HEK293T (cell line): ENCODE data around the gene CS.

Source experiments
- ELF4 ChIP-seq: fragments of 450-650 bp; IDR thresholded peaks from 2 replicates; pipeline ENCODE4 v1.6.1; 2017; ENCODE audit warnings: antibody characterized with exemption
- FOXA1 ChIP-seq: fragments of 450-650 bp; IDR thresholded peaks from 2 replicates; pipeline ENCODE4 v1.6.1; 2016; ENCODE audit warnings: mild to moderate bottlenecking
- FOXM1 ChIP-seq: fragments of 450-650 bp; IDR thresholded peaks from 2 replicates; pipeline ENCODE4 v1.6.1; 2017; ENCODE audit warnings: mild to moderate bottlenecking, borderline replicate concordance
- HDGF ChIP-seq: fragments of 450-650 bp; IDR thresholded peaks from 2 replicates; pipeline ENCODE4 v1.6.1; 2017; ENCODE audit warnings: antibody characterized with exemption, borderline replicate concordance
- SP1 ChIP-seq: fragments of 450-650 bp; IDR thresholded peaks from 2 replicates; pipeline ENCODE4 v1.6.1; 2017
- TARDBP ChIP-seq: fragments of 450-650 bp; IDR thresholded peaks from 2 replicates; pipeline ENCODE4 v1.6.1; 2016
- ZNF384 ChIP-seq: fragments of 450-650 bp; IDR thresholded peaks from 2 replicates; pipeline ENCODE4 v1.6.1; 2016

DNA sequence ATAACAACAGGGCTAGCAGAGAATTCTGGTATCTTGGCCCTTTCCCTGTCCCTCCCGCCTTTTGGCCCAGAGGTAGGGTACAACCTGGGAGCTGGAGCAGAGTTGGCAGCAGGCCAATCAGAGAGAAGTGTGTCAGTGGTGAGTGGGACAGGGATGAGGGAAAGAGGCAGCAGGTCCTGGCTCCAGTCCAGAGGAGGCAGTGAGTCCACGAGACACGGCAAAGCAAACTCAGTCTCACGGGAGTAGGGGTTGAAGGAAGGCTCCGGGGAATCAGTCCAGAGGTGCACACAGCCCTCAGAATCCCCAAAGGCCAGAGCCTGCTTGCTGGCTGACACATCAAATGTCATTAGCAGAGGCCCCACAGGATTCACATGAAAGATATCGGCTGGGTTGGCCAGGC, 26.4 kb upstream of the CS start:
- TF ChIP-seq ZNF384 (no peak), FOXA1 (no peak), HDGF (no peak), TARDBP (no peak), FOXM1 (no peak), ELF4 (no peak), SP1 (no peak)
